Measurements from ENCODE around the gene SMPDL3B.
A peak's percentile ranks its signal among the peaks of the same experiment; 100 is the strongest.

Gene SMPDL3B, protein sequence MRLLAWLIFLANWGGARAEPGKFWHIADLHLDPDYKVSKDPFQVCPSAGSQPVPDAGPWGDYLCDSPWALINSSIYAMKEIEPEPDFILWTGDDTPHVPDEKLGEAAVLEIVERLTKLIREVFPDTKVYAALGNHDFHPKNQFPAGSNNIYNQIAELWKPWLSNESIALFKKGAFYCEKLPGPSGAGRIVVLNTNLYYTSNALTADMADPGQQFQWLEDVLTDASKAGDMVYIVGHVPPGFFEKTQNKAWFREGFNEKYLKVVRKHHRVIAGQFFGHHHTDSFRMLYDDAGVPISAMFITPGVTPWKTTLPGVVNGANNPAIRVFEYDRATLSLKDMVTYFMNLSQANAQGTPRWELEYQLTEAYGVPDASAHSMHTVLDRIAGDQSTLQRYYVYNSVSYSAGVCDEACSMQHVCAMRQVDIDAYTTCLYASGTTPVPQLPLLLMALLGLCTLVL

GRCh38 chr1:27934818-27935549 is at the start of gene SMPDL3B:
Gene SMPDL3B (plus strand): TSS chr1:27935000. CDS start chr1:27935184, 184 bp downstream.
- in situ Hi-C loops (cut with HindIII; ENCODE audit: low pct_unique_long_range_greater_than_20kb, low sequenced_read_pairs), result no loop called here
- DNase-seq (ENCODE audit: low read depth in 1 of 2, low spot score in 1 of 2), result peak; percentile 58 to 86
- no peak for TF ChIP-seq JUND (IDR thresholded peaks at IDR 0.05; ENCODE audit: low read depth)

- DNase-seq (ENCODE audit: low read depth in 1 of 2, low spot score in 1 of 2), result no peak
- TF ChIP-seq JUND (IDR thresholded peaks at IDR 0.05; ENCODE audit: low read depth), result no peak
- in situ Hi-C loops (cut with HindIII; ENCODE audit: low pct_unique_long_range_greater_than_20kb, low sequenced_read_pairs), result no loop called here
Measured at GRCh38 chr1:27885114-27885528, 49.7 kb upstream of the SMPDL3B start.

GRCh38 chr1:27885621-27886352 is 49.0 kb upstream of the SMPDL3B start:
- TF ChIP-seq JUND (IDR thresholded peaks at IDR 0.05; ENCODE audit: low read depth), result no peak
- DNase-seq (ENCODE audit: low read depth in 1 of 2, low spot score in 1 of 2), result no peak
- in situ Hi-C loops (cut with HindIII; ENCODE audit: low pct_unique_long_range_greater_than_20kb, low sequenced_read_pairs), result no loop called here

GRCh38 chr1:27886353-27886679 is 48.5 kb upstream of the SMPDL3B start:
- no peak for TF ChIP-seq JUND (IDR thresholded peaks at IDR 0.05; ENCODE audit: low read depth)
- DNase-seq (ENCODE audit: low read depth in 1 of 2, low spot score in 1 of 2), result no peak
- in situ Hi-C loops (cut with HindIII; ENCODE audit: low pct_unique_long_range_greater_than_20kb, low sequenced_read_pairs), result no loop called here

GRCh38 chr1:27886744-27887143 is 48.1 kb upstream of the SMPDL3B start:
- TF ChIP-seq JUND (IDR thresholded peaks at IDR 0.05; ENCODE audit: low read depth), result no peak
- in situ Hi-C loops (cut with HindIII; ENCODE audit: low pct_unique_long_range_greater_than_20kb, low sequenced_read_pairs), result no loop called here
- DNase-seq (ENCODE audit: low read depth in 1 of 2, low spot score in 1 of 2), result no peak

DNA sequence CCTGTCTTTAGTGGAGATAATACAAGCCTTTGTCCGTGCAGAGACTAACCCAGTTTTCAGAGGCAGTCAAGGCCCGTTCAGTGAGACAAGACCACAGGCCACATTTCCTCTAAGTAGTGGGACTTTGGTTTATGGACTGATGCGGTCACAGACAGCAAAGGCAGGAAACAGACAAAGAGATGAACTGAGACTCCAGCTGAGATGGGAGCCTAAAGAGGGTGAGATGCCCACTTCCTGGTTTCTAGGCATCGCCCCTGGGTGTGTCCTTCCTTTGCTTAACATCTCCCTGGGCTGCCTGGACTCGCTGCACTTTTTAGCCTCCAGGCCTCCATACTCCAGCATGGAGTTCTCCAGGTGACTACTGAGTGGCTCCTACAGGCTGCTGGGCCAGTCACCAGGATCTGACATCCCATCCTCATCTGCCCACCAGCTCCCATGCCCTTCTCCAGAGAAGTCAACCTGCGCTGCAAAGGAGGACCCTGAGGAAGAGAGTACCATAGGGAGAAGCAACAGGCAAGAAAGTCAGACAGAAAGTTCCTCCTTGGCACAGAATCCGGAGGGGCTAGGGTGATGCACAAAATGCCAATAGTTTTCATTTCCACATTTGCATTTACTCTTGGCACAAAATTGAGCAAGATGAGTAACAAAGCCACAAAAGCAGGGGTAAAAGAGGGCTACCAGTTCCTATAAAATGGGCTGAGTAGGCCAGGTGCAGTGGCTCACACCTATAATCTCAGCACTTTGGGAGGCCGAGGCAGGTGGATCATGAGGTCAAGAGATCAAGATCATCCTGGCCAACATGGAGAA is 47.4 kb upstream of the SMPDL3B start:
- no peak for TF ChIP-seq JUND (IDR thresholded peaks at IDR 0.05; ENCODE audit: low read depth)
- in situ Hi-C loops (cut with HindIII; ENCODE audit: low pct_unique_long_range_greater_than_20kb, low sequenced_read_pairs), result no loop called here
- no peak for DNase-seq (ENCODE audit: low read depth in 1 of 2, low spot score in 1 of 2)

DNA sequence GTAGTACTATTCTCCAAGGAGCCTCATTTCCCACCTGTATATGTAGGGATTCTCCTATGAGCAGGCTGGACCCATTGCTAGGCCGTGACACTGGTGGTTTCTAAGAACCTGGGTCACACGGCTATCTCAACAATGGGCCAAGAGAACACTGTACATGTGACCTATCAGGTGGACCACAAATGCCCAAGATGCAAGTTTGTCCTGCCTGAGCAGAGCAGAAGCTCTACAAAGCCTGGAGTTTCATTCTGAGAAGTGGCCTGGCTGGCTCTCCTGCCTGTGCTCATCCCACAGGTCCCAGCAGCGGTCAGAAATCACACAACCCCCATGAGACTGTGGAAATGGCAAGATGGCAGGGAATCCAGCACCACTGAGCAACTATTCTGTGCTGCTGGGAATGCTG is 45.3 kb upstream of the SMPDL3B start:
- TF ChIP-seq JUND (IDR thresholded peaks at IDR 0.05; ENCODE audit: low read depth), result no peak
- no peak for DNase-seq (ENCODE audit: low read depth in 1 of 2, low spot score in 1 of 2)
- in situ Hi-C loops (cut with HindIII; ENCODE audit: low pct_unique_long_range_greater_than_20kb, low sequenced_read_pairs), result no loop called here

- no peak for TF ChIP-seq JUND (IDR thresholded peaks at IDR 0.05; ENCODE audit: low read depth)
- in situ Hi-C loops (cut with HindIII; ENCODE audit: low pct_unique_long_range_greater_than_20kb, low sequenced_read_pairs), result no loop called here
- no peak for DNase-seq (ENCODE audit: low read depth in 1 of 2, low spot score in 1 of 2)
Measured at GRCh38 chr1:27891196-27891889, 43.5 kb upstream of the SMPDL3B start.

- TF ChIP-seq JUND (IDR thresholded peaks at IDR 0.05; ENCODE audit: low read depth), result no peak
- in situ Hi-C loops (cut with HindIII; ENCODE audit: low pct_unique_long_range_greater_than_20kb, low sequenced_read_pairs), result no loop called here
- DNase-seq (ENCODE audit: low read depth in 1 of 2, low spot score in 1 of 2), result no peak
Measured at GRCh38 chr1:27894521-27894920, 40.3 kb upstream of the SMPDL3B start.

GRCh38 chr1:27906759-27907158 is 28.0 kb upstream of the SMPDL3B start:
- no peak for DNase-seq (ENCODE audit: low read depth in 1 of 2, low spot score in 1 of 2)
- in situ Hi-C loops (cut with HindIII; ENCODE audit: low pct_unique_long_range_greater_than_20kb, low sequenced_read_pairs), result no loop called here
- no peak for TF ChIP-seq JUND (IDR thresholded peaks at IDR 0.05; ENCODE audit: low read depth)

DNA sequence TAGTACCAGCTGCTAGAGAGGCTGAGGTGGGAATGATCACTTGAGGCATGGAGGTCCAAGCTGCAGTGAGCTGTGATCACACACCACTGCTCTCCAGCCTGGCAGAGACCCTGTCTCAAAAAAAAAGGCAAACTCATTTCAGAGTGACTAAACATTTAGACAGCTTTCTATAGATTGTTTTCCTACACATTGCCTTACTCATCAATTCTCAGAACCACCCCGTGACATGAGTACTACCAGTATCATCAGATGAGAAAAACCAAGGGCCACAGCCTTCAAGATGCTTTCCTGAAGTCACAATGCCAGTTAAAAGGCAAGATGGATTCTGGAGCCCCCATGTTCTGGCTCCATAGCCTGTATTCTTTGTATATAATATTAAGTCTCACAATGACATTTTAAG is 22.4 kb upstream of the SMPDL3B start:
- in situ Hi-C loops (cut with HindIII; ENCODE audit: low pct_unique_long_range_greater_than_20kb, low sequenced_read_pairs), result no loop called here
- DNase-seq (ENCODE audit: low read depth in 1 of 2, low spot score in 1 of 2), result no peak
- no peak for TF ChIP-seq JUND (IDR thresholded peaks at IDR 0.05; ENCODE audit: low read depth)

All from T47D (cell line).